Measurements from ENCODE around the gene SYNGR3.

SYNGR3 gene

GRCh38 chr16:2002406-2003230, 12.8 kb downstream of the SYNGR3 start:
- Histone ChIP-seq H3K9ac (ENCODE audit: low read length) (no peak overlapping the region), H3K36me3 (ENCODE audit: control insufficient read depth, low read depth, low read length) (peaks cover 42% of the 10 kb centered on the region), H3K4me3 (ENCODE audit: low read length) (no peak overlapping the region), H3K4me1 (ENCODE audit: control insufficient read depth, low read depth, low read length) (peaks cover 6% of the 10 kb centered on the region), H3K9me3 (ENCODE audit: control insufficient read depth, low read depth, low read length) (no peaks in the 10 kb centered on the region), H3K27ac (ENCODE audit: low read length) (no peak overlapping the region), H3K27me3 (ENCODE audit: control insufficient read depth, insufficient read depth, low read length) (no peaks in the 10 kb centered on the region)

DNA sequence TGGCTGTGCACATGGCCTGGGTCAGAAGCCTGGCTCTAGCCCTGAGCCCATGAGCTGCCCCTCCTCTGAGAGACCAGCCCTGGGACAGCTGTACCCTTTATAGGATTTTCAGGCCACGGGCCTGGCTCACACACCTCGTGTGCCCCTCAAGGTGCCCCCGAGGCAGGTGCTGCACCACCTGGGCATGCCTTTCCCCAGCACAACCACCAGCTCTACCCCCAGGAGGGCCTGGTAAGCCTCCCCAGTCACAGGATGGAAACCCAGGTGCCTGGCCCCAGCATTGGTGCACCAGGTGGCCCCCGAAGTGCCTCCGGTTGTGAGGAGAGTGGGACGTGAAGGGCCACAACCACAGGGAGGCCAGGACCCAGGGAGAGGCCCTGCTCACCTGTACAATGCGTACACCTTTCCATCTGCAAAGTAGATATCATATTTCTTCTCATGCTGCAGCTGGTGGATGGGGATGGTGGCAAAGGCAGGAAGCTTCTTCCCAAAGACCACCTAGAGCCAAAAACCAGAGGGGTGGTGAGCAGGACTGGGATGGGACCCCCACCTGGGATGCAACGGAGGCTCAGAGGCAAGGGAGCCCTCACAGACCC, 13.6 kb downstream of the SYNGR3 start:
- peaks cover 10% of the 10 kb centered on the region for H3K4me1 ChIP-seq (ENCODE audit: control insufficient read depth, low read depth, low read length)
- no peak overlapping the region for H3K27ac ChIP-seq (ENCODE audit: low read length)

GRCh38 chr16:2003827-2004641, 14.3 kb downstream of the SYNGR3 start:
- no peak overlapping the region for H3K27ac ChIP-seq (ENCODE audit: low read length)
- H3K27me3 ChIP-seq (ENCODE audit: control insufficient read depth, insufficient read depth, low read length), result no peaks in the 10 kb centered on the region
- H3K9ac ChIP-seq (ENCODE audit: low read length), result no peak overlapping the region
- peaks cover 31% of the 10 kb centered on the region for H3K36me3 ChIP-seq (ENCODE audit: control insufficient read depth, low read depth, low read length)
- H3K9me3 ChIP-seq (ENCODE audit: control insufficient read depth, low read depth, low read length), result no peaks in the 10 kb centered on the region
- H3K4me1 ChIP-seq (ENCODE audit: control insufficient read depth, low read depth, low read length), result peaks cover 13% of the 10 kb centered on the region
- H3K4me3 ChIP-seq (ENCODE audit: low read length), result peak overlapping the region; percentile 14

More for the DNA sequence above, 13.6 kb downstream of the SYNGR3 start:
- Histone ChIP-seq H3K36me3 (ENCODE audit: control insufficient read depth, low read depth, low read length) (peaks cover 35% of the 10 kb centered on the region), H3K4me3 (ENCODE audit: low read length) (no peak overlapping the region), H3K9me3 (ENCODE audit: control insufficient read depth, low read depth, low read length) (no peaks in the 10 kb centered on the region), H3K9ac (ENCODE audit: low read length) (no peak overlapping the region), H3K27me3 (ENCODE audit: control insufficient read depth, insufficient read depth, low read length) (no peaks in the 10 kb centered on the region)

DNA sequence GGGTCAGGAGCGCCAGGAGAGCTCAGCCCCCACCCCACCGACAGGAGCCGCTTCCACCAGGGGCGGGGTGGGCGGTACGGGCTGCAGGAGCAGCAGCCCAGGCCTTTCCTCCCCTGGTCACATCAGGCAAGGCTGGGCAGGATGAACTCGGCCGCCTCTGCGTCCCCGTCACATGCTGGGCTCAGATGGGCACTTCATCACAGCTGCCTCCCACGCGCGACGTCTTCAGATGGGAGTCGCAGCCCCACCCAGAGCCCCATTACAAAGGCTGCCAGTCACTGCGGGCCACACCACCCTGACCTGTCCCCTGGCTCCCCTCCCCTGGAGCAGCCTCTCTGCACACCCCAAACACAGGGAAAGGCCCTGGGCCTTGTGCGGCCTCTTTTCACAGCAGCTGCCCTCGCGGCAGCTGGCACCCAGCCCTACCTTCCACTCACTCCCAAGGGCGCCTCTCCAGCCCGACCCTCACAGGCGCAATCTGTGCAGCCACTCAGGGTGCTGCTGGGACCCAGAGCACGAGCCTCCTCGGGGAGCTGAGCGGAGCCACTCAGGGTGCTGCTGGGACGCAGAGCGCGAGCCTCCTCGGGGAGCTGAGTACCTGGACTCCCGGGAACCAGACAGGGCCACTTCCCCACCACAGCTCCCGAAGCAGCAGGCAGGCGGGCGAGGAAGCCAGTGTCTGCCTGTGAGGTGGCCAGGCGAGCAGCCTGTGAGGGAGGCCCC, 15.2 kb downstream of the SYNGR3 start:
- H3K36me3 ChIP-seq (ENCODE audit: control insufficient read depth, low read depth, low read length), result peaks cover 29% of the 10 kb centered on the region
- H3K27ac ChIP-seq (ENCODE audit: low read length), result no peak overlapping the region
- H3K9me3 ChIP-seq (ENCODE audit: control insufficient read depth, low read depth, low read length), result no peaks in the 10 kb centered on the region
- H3K4me1 ChIP-seq (ENCODE audit: control insufficient read depth, low read depth, low read length), result peaks cover 13% of the 10 kb centered on the region
- H3K4me3 ChIP-seq (ENCODE audit: low read length), result no peak overlapping the region
- H3K9ac ChIP-seq (ENCODE audit: low read length), result no peak overlapping the region
- no peaks in the 10 kb centered on the region for H3K27me3 ChIP-seq (ENCODE audit: control insufficient read depth, insufficient read depth, low read length)

DNA sequence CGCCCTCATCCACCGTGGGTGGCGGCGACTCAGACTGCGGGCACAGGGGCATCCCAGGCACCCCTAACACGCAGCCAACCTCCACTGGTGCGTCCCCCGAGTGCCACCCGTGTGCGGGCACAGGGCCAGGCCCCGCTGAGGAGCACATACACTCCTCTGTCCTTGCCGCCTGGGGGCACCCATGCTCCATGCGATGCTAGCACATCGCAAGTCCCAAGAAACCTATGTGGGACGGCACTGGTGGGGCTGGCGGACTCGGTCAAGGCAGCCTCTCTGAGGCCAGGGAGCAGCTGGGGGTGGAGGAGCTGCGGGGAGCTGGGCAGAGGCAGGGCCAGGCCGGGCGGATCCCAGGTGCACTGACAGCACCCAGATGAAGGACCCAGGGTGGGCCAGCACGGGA, 15.9 kb downstream of the SYNGR3 start:
- Histone ChIP-seq H3K9ac (ENCODE audit: low read length) (no peak overlapping the region), H3K4me1 (ENCODE audit: control insufficient read depth, low read depth, low read length) (peaks cover 19% of the 10 kb centered on the region), H3K36me3 (ENCODE audit: control insufficient read depth, low read depth, low read length) (peaks cover 24% of the 10 kb centered on the region), H3K27ac (ENCODE audit: low read length) (no peak overlapping the region), H3K9me3 (ENCODE audit: control insufficient read depth, low read depth, low read length) (no peaks in the 10 kb centered on the region), H3K27me3 (ENCODE audit: control insufficient read depth, insufficient read depth, low read length) (no peaks in the 10 kb centered on the region), H3K4me3 (ENCODE audit: low read length) (no peak overlapping the region)

- no peaks in the 10 kb centered on the region for H3K9me3 ChIP-seq (ENCODE audit: control insufficient read depth, low read depth, low read length)
- H3K9ac ChIP-seq (ENCODE audit: low read length), result no peak overlapping the region
- no peak overlapping the region for H3K27ac ChIP-seq (ENCODE audit: low read length)
- H3K36me3 ChIP-seq (ENCODE audit: control insufficient read depth, low read depth, low read length), result peaks cover 20% of the 10 kb centered on the region
- H3K4me3 ChIP-seq (ENCODE audit: low read length), result no peak overlapping the region
- peaks cover 19% of the 10 kb centered on the region for H3K4me1 ChIP-seq (ENCODE audit: control insufficient read depth, low read depth, low read length)
- no peaks in the 10 kb centered on the region for H3K27me3 ChIP-seq (ENCODE audit: control insufficient read depth, insufficient read depth, low read length)
These were observed 16.5 kb downstream of the SYNGR3 start for GRCh38 chr16:2006317-2006716.

DNA sequence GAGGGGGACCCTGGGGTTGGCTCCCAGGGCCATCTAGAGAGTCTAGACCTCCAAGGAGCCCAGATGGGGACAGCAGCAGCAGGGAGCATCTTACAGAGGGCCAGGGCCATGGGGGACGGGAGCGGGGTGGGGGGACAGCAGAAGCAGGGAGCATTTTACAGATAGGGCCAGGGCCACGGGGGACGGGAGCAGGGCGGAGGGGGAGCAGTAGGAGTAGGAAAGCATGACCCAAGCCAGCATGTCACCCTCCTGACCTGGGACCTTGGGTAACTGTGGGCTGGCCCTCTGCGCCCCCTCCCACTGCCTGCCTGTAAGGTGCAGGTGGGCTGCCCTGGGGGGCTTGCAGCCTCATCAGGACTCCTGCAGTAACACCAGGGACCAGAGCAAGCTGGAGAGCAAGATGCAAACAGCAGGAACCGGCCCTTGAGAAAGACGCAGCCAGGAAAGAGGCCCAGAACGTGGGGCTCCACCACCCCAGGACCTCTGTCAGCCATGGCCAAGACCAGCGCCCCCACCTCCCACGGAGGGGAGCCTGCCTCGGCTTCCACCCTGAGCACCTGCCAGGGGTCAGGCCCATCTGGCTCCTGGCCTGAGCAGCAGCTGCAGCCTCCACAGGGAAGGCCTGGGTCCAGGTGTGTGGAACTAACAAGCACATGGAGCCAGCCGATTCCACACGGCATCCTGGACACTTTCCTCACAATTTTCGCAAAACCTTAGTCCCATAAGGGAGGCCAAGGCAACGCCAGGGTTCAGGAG, 17.5 kb downstream of the SYNGR3 start:
- no peak overlapping the region for H3K27ac ChIP-seq (ENCODE audit: low read length)
- H3K9ac ChIP-seq (ENCODE audit: low read length), result no peak overlapping the region
- no peaks in the 10 kb centered on the region for H3K9me3 ChIP-seq (ENCODE audit: control insufficient read depth, low read depth, low read length)
- H3K4me1 ChIP-seq (ENCODE audit: control insufficient read depth, low read depth, low read length), result peaks cover 19% of the 10 kb centered on the region
- H3K27me3 ChIP-seq (ENCODE audit: control insufficient read depth, insufficient read depth, low read length), result no peaks in the 10 kb centered on the region
- peaks cover 11% of the 10 kb centered on the region for H3K36me3 ChIP-seq (ENCODE audit: control insufficient read depth, low read depth, low read length)
- H3K4me3 ChIP-seq (ENCODE audit: low read length), result no peak overlapping the region

DNA sequence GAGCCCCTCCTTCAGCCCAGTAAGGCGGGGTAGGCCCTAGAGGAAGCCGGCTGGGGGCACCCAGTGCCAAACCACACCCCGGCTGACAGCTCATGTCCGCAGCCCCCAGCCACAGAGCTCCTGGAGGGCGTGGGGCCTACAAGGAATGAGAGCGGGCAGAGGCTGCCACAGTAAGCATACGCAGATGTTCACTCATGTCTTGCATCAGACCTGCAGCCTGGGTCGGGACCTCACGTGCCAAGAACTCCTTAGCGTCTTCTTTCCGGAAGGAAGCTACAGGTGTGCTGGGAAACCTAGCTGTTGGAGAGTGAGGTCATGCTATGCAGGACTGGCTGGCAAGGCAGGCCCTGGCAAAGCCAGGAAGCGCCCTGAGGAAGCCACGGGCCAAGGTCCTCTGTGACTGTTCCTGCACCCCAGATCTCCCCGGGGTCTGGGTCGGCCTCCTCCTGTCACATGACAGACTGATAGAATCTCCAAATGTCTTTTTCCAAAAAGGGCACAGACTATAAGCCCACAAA, 18.3 kb downstream of the SYNGR3 start:
- Histone ChIP-seq H3K9me3 (ENCODE audit: control insufficient read depth, low read depth, low read length) (no peaks in the 10 kb centered on the region), H3K27ac (ENCODE audit: low read length) (no peak overlapping the region), H3K4me1 (ENCODE audit: control insufficient read depth, low read depth, low read length) (peaks cover 19% of the 10 kb centered on the region), H3K27me3 (ENCODE audit: control insufficient read depth, insufficient read depth, low read length) (no peaks in the 10 kb centered on the region), H3K4me3 (ENCODE audit: low read length) (peak overlapping the region; percentile 78), H3K9ac (ENCODE audit: low read length) (peak overlapping the region; percentile 3), H3K36me3 (ENCODE audit: control insufficient read depth, low read depth, low read length) (peaks cover 3% of the 10 kb centered on the region)

- Histone ChIP-seq H3K27me3 (ENCODE audit: control insufficient read depth, insufficient read depth, low read length) (no peaks in the 10 kb centered on the region), H3K27ac (ENCODE audit: low read length) (no peak overlapping the region), H3K36me3 (ENCODE audit: control insufficient read depth, low read depth, low read length) (no peaks in the 10 kb centered on the region), H3K9ac (ENCODE audit: low read length) (peak overlapping the region; percentile 73), H3K9me3 (ENCODE audit: control insufficient read depth, low read depth, low read length) (no peaks in the 10 kb centered on the region), H3K4me1 (ENCODE audit: control insufficient read depth, low read depth, low read length) (peaks cover 19% of the 10 kb centered on the region), H3K4me3 (ENCODE audit: low read length) (peak overlapping the region; percentile 78)
These were observed 18.9 kb downstream of the SYNGR3 start for GRCh38 chr16:2008631-2009163.

DNA sequence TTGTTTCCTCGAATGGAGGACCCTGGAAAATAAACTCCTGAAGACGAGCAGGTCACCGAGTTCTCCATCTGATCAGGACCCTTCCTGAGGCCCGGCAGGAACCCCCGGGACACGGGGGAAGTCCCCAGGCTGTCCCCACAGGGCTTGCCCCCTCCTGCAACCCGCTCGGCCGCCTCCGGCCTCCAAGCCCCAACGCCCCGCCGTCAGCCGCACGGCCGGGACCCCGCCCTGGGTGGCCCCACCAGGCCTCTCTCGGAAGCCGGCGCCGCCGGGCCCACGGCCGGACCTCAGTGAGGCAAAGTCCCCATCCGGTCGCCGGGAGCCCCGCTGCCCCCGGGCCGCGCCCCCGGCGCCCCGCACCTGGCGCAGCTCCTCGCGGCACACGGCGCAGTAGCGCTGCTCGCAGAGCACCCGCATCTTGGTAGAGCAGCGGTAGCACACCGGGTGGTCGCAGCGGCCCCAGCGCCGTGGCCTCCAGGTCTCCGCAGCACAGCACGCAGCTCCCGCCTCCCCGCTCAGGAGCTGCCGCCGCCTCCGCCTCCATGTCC, 19.5 kb downstream of the SYNGR3 start:
- Histone ChIP-seq H3K9ac (ENCODE audit: low read length) (peak overlapping the region; percentile 73), H3K4me3 (ENCODE audit: low read length) (peak overlapping the region; percentile 78), H3K36me3 (ENCODE audit: control insufficient read depth, low read depth, low read length) (no peaks in the 10 kb centered on the region), H3K4me1 (ENCODE audit: control insufficient read depth, low read depth, low read length) (peaks cover 16% of the 10 kb centered on the region), H3K9me3 (ENCODE audit: control insufficient read depth, low read depth, low read length) (no peaks in the 10 kb centered on the region), H3K27me3 (ENCODE audit: control insufficient read depth, insufficient read depth, low read length) (no peaks in the 10 kb centered on the region), H3K27ac (ENCODE audit: low read length) (no peak overlapping the region)

All from iPS-18a (cell line).